Neuronal stem cell (in vitro differentiated cells): Measurements from ENCODE around the gene SLC2A10.

Experiments
- DNase-seq: peaks from one replicate; pipeline ENCODE4 v3.0.0-alpha.2; 2013; ENCODE audit warnings: low spot score
- H2AFZ ChIP-seq: one replicate; pipeline ENCODE4 v1.6.1; 2013; ENCODE audit warnings: mild to moderate bottlenecking, low read length, inconsistent platforms
- H2AK5ac ChIP-seq: 2 replicates; pipeline ENCODE4 v1.6.1; 2013; ENCODE audit warnings: low read depth, mild to moderate bottlenecking, inconsistent platforms, low read length, moderate library complexity, mixed read lengths
- H2BK120ac ChIP-seq: 2 replicates; pipeline ENCODE4 v1.6.1; 2013; ENCODE audit warnings: low read depth, mild to moderate bottlenecking, inconsistent platforms, low read length, moderate library complexity, mixed read lengths
- H2BK12ac ChIP-seq: one replicate; pipeline ENCODE4 v1.6.1; 2013; ENCODE audit warnings: low read length, inconsistent platforms
- H2BK15ac ChIP-seq: 2 replicates; pipeline ENCODE4 v1.6.1; 2013; ENCODE audit warnings: mild to moderate bottlenecking, low read length, inconsistent platforms, mixed read lengths
- H2BK5ac ChIP-seq: one replicate; pipeline ENCODE4 v1.6.1; 2013; ENCODE audit warnings: inconsistent platforms, mild to moderate bottlenecking, low read length, moderate library complexity
- H3K14ac ChIP-seq: one replicate; pipeline ENCODE4 v1.6.1; 2013; ENCODE audit warnings: low read length, inconsistent platforms
- H3K18ac ChIP-seq: 2 replicates; pipeline ENCODE4 v1.6.1; 2013; ENCODE audit warnings: low read length, inconsistent platforms
- H3K23ac ChIP-seq: 2 replicates; pipeline ENCODE4 v1.6.1; 2013; ENCODE audit warnings: low read depth, mild to moderate bottlenecking, mixed read lengths, low read length, inconsistent platforms; ENCODE audit not compliant: poor library complexity
- H3K27ac ChIP-seq: replicated peaks from 3 replicates; pipeline ENCODE4 v1.5.1; 2013; ENCODE audit warnings: low read length, inconsistent platforms
- H3K27me3 ChIP-seq, 3 experiments: 2 replicates each; pipeline ENCODE4 v1.6.1; 2013; ENCODE audit warnings: low read length in 3 of 3, mild to moderate bottlenecking in 2 of 3, inconsistent platforms in 1 of 3, low read depth in 1 of 3, mixed read lengths in 1 of 3, moderate library complexity in 1 of 3; ENCODE audit not compliant: control insufficient read depth in 3 of 3, insufficient read depth in 3 of 3
- H3K36me3 ChIP-seq, 2 donors: replicated peaks in 1 of 2; 2 replicates each; pipeline ENCODE4 v1.6.1; 2013; ENCODE audit warnings: low read length in 2 of 2; ENCODE audit not compliant: control insufficient read depth in 2 of 2, insufficient read depth in 2 of 2
- H3K4ac ChIP-seq: 2 replicates; pipeline ENCODE4 v1.6.1; 2013; ENCODE audit warnings: inconsistent platforms, mild to moderate bottlenecking, low read length, moderate library complexity
- H3K4me1 ChIP-seq, 2 donors: 1 replicate in 1 of 2; 2 replicates in 1 of 2; pipeline ENCODE4 v1.6.1; 2013; ENCODE audit warnings: low read length in 2 of 2, low read depth in 1 of 2; ENCODE audit not compliant: control insufficient read depth in 2 of 2, insufficient read depth in 1 of 2
- H3K4me2 ChIP-seq: one replicate; pipeline ENCODE4 v1.6.1; 2013; ENCODE audit warnings: mild to moderate bottlenecking, low read length, inconsistent platforms; ENCODE audit not compliant: insufficient read depth, poor library complexity, severe bottlenecking
- H3K4me3 ChIP-seq, 2 donors: 2 replicates each; pipeline ENCODE4 v1.5.1; 2013; ENCODE audit warnings: low read length in 2 of 2, mild to moderate bottlenecking in 2 of 2, inconsistent platforms in 1 of 2, moderate library complexity in 1 of 2
- H3K79me1 ChIP-seq: one replicate; pipeline ENCODE4 v1.6.1; 2013; ENCODE audit warnings: low read depth, mild to moderate bottlenecking, inconsistent platforms, low read length, moderate library complexity
- H3K9ac ChIP-seq: one replicate; pipeline ENCODE4 v1.6.1; 2013; ENCODE audit warnings: mild to moderate bottlenecking, low read depth, low read length, inconsistent platforms; ENCODE audit not compliant: poor library complexity
- H3K9me3 ChIP-seq, 2 donors: replicated peaks in 1 of 2; 2 replicates each; pipeline versions ENCODE3 to v1.6.1; 2013; ENCODE audit warnings: low read length in 2 of 2, mild to moderate bottlenecking in 2 of 2, inconsistent platforms in 1 of 2, low read depth in 1 of 2, mixed read lengths in 1 of 2, moderate library complexity in 1 of 2; ENCODE audit not compliant: control insufficient read depth in 2 of 2, insufficient read depth in 1 of 2
- H4K8ac ChIP-seq: one replicate; pipeline ENCODE4 v1.6.1; 2013; ENCODE audit warnings: low read depth, mild to moderate bottlenecking, inconsistent platforms, low read length, moderate library complexity
- H4K91ac ChIP-seq: one replicate; pipeline ENCODE4 v1.6.1; 2013; ENCODE audit warnings: low read length, low read depth, mild to moderate bottlenecking, inconsistent platforms; ENCODE audit not compliant: poor library complexity
- WGBS, 2 donors: extraction: QIAGEN DNeasy Blood & Tissue Kit; methylation state at CpG; one replicate each; pipeline ENCODE4 v1.1.7; 2013; ENCODE audit warnings: missing lambda C conversion rate in 2 of 2, mixed read lengths in 1 of 2; ENCODE audit not compliant: insufficient read length in 2 of 2, insufficient replicate concordance in 1 of 2; ENCODE audit errors: extremely low coverage in 2 of 2; 5-methylcytosine and 5-hydroxymethylcytosine counted together

SLC2A10 gene

DNA sequence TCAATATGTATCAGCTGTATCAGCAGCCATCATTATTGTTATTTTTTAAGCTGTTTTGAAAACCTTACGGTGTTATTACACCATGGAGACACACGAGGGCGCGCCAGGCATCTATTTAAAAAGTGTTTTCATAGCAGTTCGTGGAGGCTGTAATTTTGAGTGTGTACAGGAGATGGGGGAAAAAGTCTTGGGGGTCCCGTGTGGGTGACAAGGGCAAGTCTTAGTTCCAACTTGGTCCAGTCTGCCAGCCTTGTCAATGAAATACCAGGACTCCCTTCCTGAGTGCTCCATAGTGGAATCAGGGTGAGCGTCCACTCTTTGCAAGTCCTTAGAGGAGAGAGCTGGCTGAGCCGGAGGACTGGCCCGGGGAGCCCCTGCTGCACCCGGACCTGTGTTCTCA lies 43.3 kb downstream of the SLC2A10 start:
- H2BK120ac ChIP-seq, result no peak overlapping the region
- no peak overlapping the region for H4K91ac ChIP-seq
- no peak overlapping the region for H3K18ac ChIP-seq
- H3K14ac ChIP-seq, result no peak overlapping the region
- no peak overlapping the region for H3K4me2 ChIP-seq
- no peak overlapping the region for H3K4ac ChIP-seq
- no peak overlapping the region for H2AK5ac ChIP-seq
- no peak overlapping the region for H3K27ac ChIP-seq
- H3K23ac ChIP-seq, result no peak overlapping the region
- no peak overlapping the region for H2BK15ac ChIP-seq
- peaks cover 0 to 1% of the 10 kb centered on the region in 2 donors for H3K4me1 ChIP-seq
- H2BK5ac ChIP-seq, result no peak overlapping the region
- H3K79me1 ChIP-seq, result no peaks in the 10 kb centered on the region
- WGBS, 2 donors, result no CpG with 5 or more reads among the region's 10 CpGs
- H2AFZ ChIP-seq, result peak overlapping the region; percentile 71
- no peak overlapping the region for H3K4me3 ChIP-seq
- H3K27me3 ChIP-seq, result peaks cover 0 to 10% (median 0%) of the 10 kb centered on the region in 3 experiments
- no peak overlapping the region for H3K9ac ChIP-seq
- no peak overlapping the region for H4K8ac ChIP-seq
- peak; percentile 65 for DNase-seq
- H2BK12ac ChIP-seq, result no peak overlapping the region
- H3K9me3 ChIP-seq, result no peaks in the 10 kb centered on the region
- H3K36me3 ChIP-seq, result no peaks in the 10 kb centered on the region

DNA sequence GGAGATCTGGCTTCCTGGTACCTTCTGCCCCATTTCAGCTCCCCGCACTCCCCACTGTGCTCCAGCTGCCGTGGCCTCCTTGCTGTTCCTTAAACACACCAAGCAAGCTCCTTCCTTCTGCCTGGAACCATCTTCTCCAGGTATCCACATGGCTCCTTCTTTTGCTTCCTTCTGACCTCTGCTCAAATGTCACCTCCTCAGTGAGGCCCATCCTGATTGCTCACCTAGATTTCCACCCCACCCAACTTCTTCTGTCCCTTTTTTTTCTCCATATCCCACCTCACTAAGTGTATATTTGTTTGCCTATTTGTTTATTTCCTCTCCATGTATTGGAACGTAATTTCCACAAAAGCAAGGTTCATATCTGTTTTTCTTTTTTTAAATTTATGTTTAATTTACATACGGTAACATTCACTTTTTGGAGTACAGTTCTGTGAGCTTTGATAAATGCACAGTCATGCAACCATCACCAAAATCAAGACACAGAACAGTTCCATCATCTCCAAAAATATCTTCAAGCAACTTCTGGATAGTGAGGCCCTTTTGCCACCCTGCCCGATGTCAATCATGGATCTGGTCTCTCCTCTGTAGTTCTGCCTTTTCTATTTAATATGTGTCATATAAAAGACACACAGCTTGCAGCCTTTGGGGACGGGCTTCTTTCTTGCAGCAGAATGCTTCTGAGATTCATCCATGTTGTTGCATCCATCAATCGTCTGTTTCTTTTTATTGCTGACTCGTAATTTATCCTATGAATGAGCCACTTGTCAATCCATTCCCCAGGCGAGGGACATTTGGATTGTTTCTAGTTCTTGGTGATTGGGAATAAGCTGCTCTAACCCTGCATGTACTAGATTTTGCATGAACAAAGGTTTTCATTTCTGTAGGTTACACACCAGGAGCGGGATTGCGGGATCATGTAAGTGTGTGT lies 46.3 kb downstream of the SLC2A10 start:
- WGBS, 2 donors, result no CpG with 5 or more reads among the region's 11 CpGs
- H2BK5ac ChIP-seq, result no peak overlapping the region
- H3K23ac ChIP-seq, result no peak overlapping the region
- H2BK120ac ChIP-seq, result no peak overlapping the region
- no peaks in the 10 kb centered on the region for H3K9me3 ChIP-seq
- H2BK15ac ChIP-seq, result no peak overlapping the region
- H3K4me2 ChIP-seq, result no peak overlapping the region
- no peaks in the 10 kb centered on the region for H3K36me3 ChIP-seq
- H2BK12ac ChIP-seq, result no peak overlapping the region
- H2AK5ac ChIP-seq, result no peak overlapping the region
- H4K8ac ChIP-seq, result no peak overlapping the region
- H3K9ac ChIP-seq, result no peak overlapping the region
- no peaks in the 10 kb centered on the region for H3K27me3 ChIP-seq
- no peak overlapping the region for H2AFZ ChIP-seq
- no peaks in the 10 kb centered on the region for H3K79me1 ChIP-seq
- H4K91ac ChIP-seq, result no peak overlapping the region
- H3K18ac ChIP-seq, result no peak overlapping the region
- no peak overlapping the region for H3K27ac ChIP-seq
- H3K4ac ChIP-seq, result no peak overlapping the region
- H3K4me1 ChIP-seq, result peaks cover 0 to 1% of the 10 kb centered on the region in 2 donors
- H3K14ac ChIP-seq, result no peak overlapping the region
- H3K4me3 ChIP-seq, result no peak overlapping the region
- DNase-seq, result no peak

DNA sequence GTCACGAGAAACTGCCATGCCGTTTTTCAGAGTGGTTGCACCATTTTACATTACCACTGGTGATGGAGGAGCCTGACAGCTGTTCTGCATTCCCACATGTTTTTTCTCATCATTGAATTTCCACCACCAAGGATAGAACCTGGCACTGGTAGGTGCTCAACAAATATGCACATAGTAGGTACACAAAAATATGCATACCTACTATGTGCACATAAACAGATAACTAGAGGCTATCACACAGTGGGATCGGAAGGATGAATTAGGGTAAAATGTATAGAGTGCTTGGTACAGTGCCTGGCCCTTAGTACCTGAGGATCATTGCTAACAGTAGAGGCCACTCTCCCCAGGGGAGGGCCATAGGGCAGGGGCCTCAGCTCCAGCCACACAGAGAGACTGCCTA lies 47.0 kb downstream of the SLC2A10 start:
- H3K79me1 ChIP-seq, result no peaks in the 10 kb centered on the region
- no peak overlapping the region for H2BK5ac ChIP-seq
- H2BK120ac ChIP-seq, result no peak overlapping the region
- no peak overlapping the region for H3K9ac ChIP-seq
- H2BK12ac ChIP-seq, result no peak overlapping the region
- no peak overlapping the region for H2AFZ ChIP-seq
- WGBS, 2 donors, result no CpG with 5 or more reads among the region's 3 CpGs
- H3K4me2 ChIP-seq, result no peak overlapping the region
- H3K14ac ChIP-seq, result no peak overlapping the region
- H3K23ac ChIP-seq, result no peak overlapping the region
- H3K9me3 ChIP-seq, result no peaks in the 10 kb centered on the region
- peaks cover 0 to 1% of the 10 kb centered on the region in 2 donors for H3K4me1 ChIP-seq
- H2AK5ac ChIP-seq, result no peak overlapping the region
- no peak overlapping the region for H3K4me3 ChIP-seq
- no peak overlapping the region for H3K18ac ChIP-seq
- no peak overlapping the region for H4K91ac ChIP-seq
- no peak overlapping the region for H2BK15ac ChIP-seq
- no peak overlapping the region for H3K27ac ChIP-seq
- no peak overlapping the region for H3K4ac ChIP-seq
- no peak for DNase-seq
- H3K27me3 ChIP-seq, result no peaks in the 10 kb centered on the region
- H4K8ac ChIP-seq, result no peak overlapping the region
- H3K36me3 ChIP-seq, result no peaks in the 10 kb centered on the region

GRCh38 chr20:46757135-46757534 lies 47.7 kb downstream of the SLC2A10 start:
- no peak overlapping the region for H3K4ac ChIP-seq
- H2BK15ac ChIP-seq, result no peak overlapping the region
- no peak overlapping the region for H3K23ac ChIP-seq
- no CpG with 5 or more reads among the region's 9 CpGs for WGBS, 2 donors
- H3K27ac ChIP-seq, result no peak overlapping the region
- no peaks in the 10 kb centered on the region for H3K36me3 ChIP-seq
- no peak for DNase-seq
- H2BK120ac ChIP-seq, result peak overlapping the region; percentile 25
- no peak overlapping the region for H3K4me2 ChIP-seq
- peaks cover 0 to 2% of the 10 kb centered on the region in 2 donors for H3K9me3 ChIP-seq
- H3K14ac ChIP-seq, result no peak overlapping the region
- no peak overlapping the region for H4K8ac ChIP-seq
- no peak overlapping the region for H3K9ac ChIP-seq
- no peak overlapping the region for H3K18ac ChIP-seq
- H2AK5ac ChIP-seq, result no peak overlapping the region
- peak overlapping the region; percentile 62 for H2AFZ ChIP-seq
- no peak overlapping the region for H2BK5ac ChIP-seq
- H3K79me1 ChIP-seq, result no peaks in the 10 kb centered on the region
- H2BK12ac ChIP-seq, result no peak overlapping the region
- no peak overlapping the region for H3K4me3 ChIP-seq
- peaks cover 0 to 3% (median 0%) of the 10 kb centered on the region in 3 experiments for H3K27me3 ChIP-seq
- H4K91ac ChIP-seq, result no peak overlapping the region
- H3K4me1 ChIP-seq, result peaks cover 0 to 1% of the 10 kb centered on the region in 2 donors
